GM12878 (cell line): Measurements from ENCODE around the gene AQP3.
"Not testable (repeated sequence)": the region's sequence is repeated elsewhere in the genome, so short reads cannot be mapped to it uniquely, and the experiment has no call there.

Experiments used
- FOXM1 ChIP-seq: IDR thresholded peaks from 2 replicates; pipeline ENCODE4 v1.6.1; 2012; ENCODE audit warnings: low read depth, mild to moderate bottlenecking, inconsistent platforms, low read length, moderate library complexity
- RB1 ChIP-seq: fragments of 450-650 bp; formaldehyde crosslinking; IDR thresholded peaks from 2 replicates; pipeline ENCODE4 v1.6.1; 2017; ENCODE audit warnings: mild to moderate bottlenecking, borderline replicate concordance
- ZNF384 ChIP-seq: IDR thresholded peaks from 2 replicates; pipeline ENCODE4 v1.6.1; 2012; ENCODE audit warnings: low read depth, mild to moderate bottlenecking, low read length, improper control_type of control experiment, borderline replicate concordance

GRCh38 chr9:33454661-33455026 lies 7.3 kb upstream of the AQP3 start:
- TF ChIP-seq FOXM1, ZNF384, RB1: not testable (repeated sequence)
